Gastroesophageal sphincter (tissue), 3 donors: ENCODE results near the gene MKLN1.

Source experiments
- EP300 ChIP-seq: sonication (generic); formaldehyde crosslinking; IDR thresholded peaks from one replicate; pipeline ENCODE4 v1.6.1; 2017; ENCODE audit warnings: antibody characterized with exemption, mild to moderate bottlenecking
- POLR2A ChIP-seq, 2 donors: fragments of 450-650 bp; IDR thresholded peaks; one replicate each; pipeline ENCODE4 v1.6.1; 2017; ENCODE audit warnings: antibody characterized with exemption in 2 of 2, mild to moderate bottlenecking in 2 of 2, moderate library complexity in 1 of 2
- TF ChIP-seq, protein P1 (sequence below), 4 experiments: fragments of 200-600 bp in 2 of 4; fragments of 450-650 bp in 2 of 4; sonication (generic) in 1 of 4; IDR thresholded peaks; one replicate each; pipeline ENCODE4 v1.5.1; 2017 to 2019; ENCODE audit warnings: antibody characterized with exemption in 4 of 4, mild to moderate bottlenecking in 2 of 4, moderate library complexity in 2 of 4

DNA sequence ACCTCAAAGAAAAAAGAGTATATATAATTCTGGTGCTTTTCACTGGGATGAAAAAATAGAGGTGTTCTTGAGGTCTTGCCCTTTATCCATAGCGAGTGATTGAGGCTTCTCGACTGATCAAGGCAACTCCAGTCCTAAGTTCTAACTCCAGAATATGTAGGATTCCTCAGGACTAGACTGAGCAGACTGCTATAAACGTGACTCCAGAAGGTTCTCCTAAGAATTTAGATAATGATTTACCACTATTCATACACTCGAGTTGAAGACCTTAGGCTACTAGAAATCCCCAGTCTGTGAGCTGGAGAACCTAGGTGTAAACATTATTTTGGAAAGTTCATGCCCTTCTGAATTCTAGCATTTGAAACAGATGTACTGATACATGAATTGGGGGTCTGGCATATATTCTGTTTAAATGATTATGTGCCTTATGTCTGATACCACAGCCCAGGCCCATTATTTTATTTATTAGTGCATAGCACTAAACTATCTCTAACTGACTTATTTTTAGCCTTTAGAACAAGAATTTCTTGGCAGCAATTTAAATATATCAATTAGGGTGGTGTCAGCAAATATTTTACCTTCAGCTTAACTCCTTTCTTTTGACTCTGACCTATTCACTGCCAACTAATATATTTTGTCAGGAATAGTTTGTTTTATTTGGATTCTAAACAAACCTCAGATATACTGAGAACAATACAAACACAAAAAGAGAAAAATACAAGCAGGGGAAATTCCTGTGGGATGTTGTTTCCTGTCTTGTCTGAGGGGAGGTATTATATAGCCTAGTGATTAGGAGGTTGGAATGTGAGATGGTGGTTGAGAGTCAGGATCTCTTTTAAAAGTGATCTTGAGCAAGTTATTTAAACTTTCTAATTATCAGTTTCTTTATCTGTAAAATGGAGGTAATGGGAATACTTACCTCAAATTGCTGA, 153.0 kb downstream of the MKLN1 start:
- TF ChIP-seq, protein P1, sequence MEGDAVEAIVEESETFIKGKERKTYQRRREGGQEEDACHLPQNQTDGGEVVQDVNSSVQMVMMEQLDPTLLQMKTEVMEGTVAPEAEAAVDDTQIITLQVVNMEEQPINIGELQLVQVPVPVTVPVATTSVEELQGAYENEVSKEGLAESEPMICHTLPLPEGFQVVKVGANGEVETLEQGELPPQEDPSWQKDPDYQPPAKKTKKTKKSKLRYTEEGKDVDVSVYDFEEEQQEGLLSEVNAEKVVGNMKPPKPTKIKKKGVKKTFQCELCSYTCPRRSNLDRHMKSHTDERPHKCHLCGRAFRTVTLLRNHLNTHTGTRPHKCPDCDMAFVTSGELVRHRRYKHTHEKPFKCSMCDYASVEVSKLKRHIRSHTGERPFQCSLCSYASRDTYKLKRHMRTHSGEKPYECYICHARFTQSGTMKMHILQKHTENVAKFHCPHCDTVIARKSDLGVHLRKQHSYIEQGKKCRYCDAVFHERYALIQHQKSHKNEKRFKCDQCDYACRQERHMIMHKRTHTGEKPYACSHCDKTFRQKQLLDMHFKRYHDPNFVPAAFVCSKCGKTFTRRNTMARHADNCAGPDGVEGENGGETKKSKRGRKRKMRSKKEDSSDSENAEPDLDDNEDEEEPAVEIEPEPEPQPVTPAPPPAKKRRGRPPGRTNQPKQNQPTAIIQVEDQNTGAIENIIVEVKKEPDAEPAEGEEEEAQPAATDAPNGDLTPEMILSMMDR (IDR thresholded peaks at IDR 0.05): no peak
- TF ChIP-seq POLR2A (IDR thresholded peaks at IDR 0.05) (no peak), EP300 (no peak)
